Natural killer cell treated with Interleukin-12 subunit alpha and Interleukin-12 subunit beta and Interleukin-15 and Interleukin-18, amount 100 ng/mL, for 72 hours (primary cell): ENCODE data around the gene ADAMTS12. TPM values are rescaled to one million over a fixed set of nuclear protein-coding genes. Genes with fewer than 3 reads are reported as not detected.

Source experiments
- ATAC-seq, 2 donors: fragments of 150-1000 bp; cut with Tn5 transposase in 1 of 2; sonication (Bioruptor Pico), chemical (Tn5 transposase) in 1 of 2; 2 replicates each; pipeline ENCODE4 v1.10.0; 2021
- DNase-seq: peaks from one replicate; pipeline ENCODE4 v3.0.0; 2022; ENCODE audit warnings: low spot score
- H3K27ac Mint-ChIP-seq, 2 donors: 1 replicate in 1 of 2; 2 replicates in 1 of 2; pipeline ENCODE4 v1.8.0; 2022; ENCODE audit warnings: mixed read lengths in 2 of 2, mild to moderate bottlenecking in 1 of 2, moderate library complexity in 1 of 2
- H3K27me3 Mint-ChIP-seq, 2 donors: 1 replicate in 1 of 2; 2 replicates in 1 of 2; pipeline ENCODE4 v1.8.0; 2022; ENCODE audit warnings: mixed read lengths in 2 of 2
- H3K36me3 Mint-ChIP-seq: one replicate; pipeline ENCODE4 v1.8.0; 2022; ENCODE audit warnings: mixed read lengths
- H3K4me1 Mint-ChIP-seq, 2 donors: 1 replicate in 1 of 2; 2 replicates in 1 of 2; pipeline ENCODE4 v1.8.0; 2022; ENCODE audit warnings: low read depth in 2 of 2, mixed read lengths in 2 of 2, mild to moderate bottlenecking in 1 of 2
- H3K4me3 Mint-ChIP-seq: one replicate; pipeline ENCODE4 v1.8.0; 2022; ENCODE audit warnings: mixed read lengths
- H3K9me3 Mint-ChIP-seq: 2 replicates; pipeline ENCODE4 v1.8.0; 2022; ENCODE audit warnings: mixed read lengths
- total RNA-seq, 2 donors: library from RNA; stranded (reverse); gene quantifications; one replicate each; pipeline ENCODE4 v1.2.3, GENCODE V29; 2022

The ADAMTS12 gene
- total RNA-seq, 2 donors from 2014 or later: not detected

DNA sequence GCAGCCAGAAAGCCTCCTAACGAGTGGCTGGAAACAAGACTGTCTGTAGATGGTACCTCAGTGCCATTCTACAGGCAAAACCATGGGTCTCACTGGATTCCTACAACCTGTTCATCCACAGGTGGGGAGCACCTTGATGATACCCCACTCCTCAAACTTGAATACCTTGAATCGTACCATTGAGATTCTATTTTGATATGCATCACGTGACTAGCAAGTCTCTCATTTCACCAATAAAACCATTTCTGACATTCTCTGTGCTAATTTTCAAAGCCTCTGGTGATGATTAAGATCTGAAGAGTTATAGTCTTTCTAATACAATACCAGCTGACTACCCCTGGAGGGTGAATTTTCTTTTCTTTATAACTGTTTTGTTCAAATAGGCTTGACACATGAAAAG is 188.9 kb downstream of the ADAMTS12 start:
- Mint-ChIP-seq H3K27ac (no peak overlapping the region), H3K36me3 (peaks cover 11% of the 10 kb centered on the region), H3K4me1 (no peaks in the 10 kb centered on the region), H3K27me3 (no peaks in the 10 kb centered on the region), H3K4me3 (no peak overlapping the region), H3K9me3 (peaks cover 9% of the 10 kb centered on the region)
- DNase-seq (no peak), ATAC-seq (no peak)

DNA sequence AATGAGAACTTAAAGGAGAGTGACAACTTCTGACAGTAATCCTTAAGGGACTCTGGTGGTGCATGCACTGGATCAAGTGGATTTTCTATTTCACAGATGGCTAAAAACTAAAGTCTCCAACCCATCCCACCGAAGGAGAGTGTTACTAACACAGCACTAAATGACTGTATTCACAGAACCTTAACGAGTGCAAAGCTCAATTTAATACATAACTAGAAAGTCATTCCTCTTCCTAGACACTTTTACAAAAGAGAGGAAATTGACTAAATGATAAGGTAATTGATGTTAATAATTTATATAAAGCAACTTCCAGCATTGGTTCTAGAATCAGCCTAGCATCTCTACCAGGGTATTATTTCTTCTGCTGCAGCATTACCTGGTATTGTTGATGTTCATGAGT is 189.8 kb downstream of the ADAMTS12 start:
- Mint-ChIP-seq H3K27ac (no peak overlapping the region), H3K9me3 (peaks cover 13% of the 10 kb centered on the region), H3K4me1 (no peaks in the 10 kb centered on the region), H3K36me3 (peaks cover 7% of the 10 kb centered on the region), H3K4me3 (no peak overlapping the region), H3K27me3 (no peaks in the 10 kb centered on the region)
- ATAC-seq: no peak
- DNase-seq: no peak

- Mint-ChIP-seq H3K27ac (no peak overlapping the region), H3K4me1 (no peaks in the 10 kb centered on the region), H3K27me3 (no peaks in the 10 kb centered on the region), H3K36me3 (peaks cover under 1% of the 10 kb centered on the region), H3K9me3 (peaks cover 8% of the 10 kb centered on the region), H3K4me3 (no peak overlapping the region)
- ATAC-seq (peak in 1 of 2 donors; percentile 20), DNase-seq (no peak)
Measured at GRCh38 chr5:33701251-33701650, 190.5 kb downstream of the ADAMTS12 start.

DNA sequence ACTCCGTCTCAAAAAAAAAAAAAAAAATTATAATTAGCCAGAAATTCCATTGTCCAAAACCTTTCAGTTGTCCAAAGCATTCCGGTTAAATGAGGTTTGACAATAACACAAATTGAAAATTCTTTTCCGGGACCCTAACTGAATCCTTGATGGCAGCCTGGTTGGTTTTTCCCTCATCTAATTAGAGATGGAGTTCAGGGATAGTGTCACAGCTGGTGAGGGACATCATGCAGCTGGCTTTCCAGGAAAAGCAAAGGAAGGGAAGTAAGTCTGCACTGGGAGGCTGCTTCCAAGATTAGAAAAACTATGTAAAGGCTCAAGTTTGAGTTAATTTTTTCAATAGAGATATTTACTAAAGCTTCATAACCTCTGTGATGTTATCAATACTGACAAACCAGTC is 195.4 kb downstream of the ADAMTS12 start:
- Mint-ChIP-seq H3K27ac (no peak overlapping the region), H3K36me3 (peaks cover 6% of the 10 kb centered on the region), H3K4me1 (no peaks in the 10 kb centered on the region), H3K9me3 (peaks cover 12% of the 10 kb centered on the region), H3K4me3 (no peak overlapping the region), H3K27me3 (peaks cover 0 to 9% of the 10 kb centered on the region in 2 donors)
- ATAC-seq (no peak), DNase-seq (no peak)

- DNase-seq (no peak), ATAC-seq (no peak)
- Mint-ChIP-seq H3K27ac (no peak overlapping the region), H3K27me3 (peaks cover 0 to 9% of the 10 kb centered on the region in 2 donors), H3K4me3 (no peak overlapping the region), H3K9me3 (peaks cover 12% of the 10 kb centered on the region), H3K36me3 (peaks cover 6% of the 10 kb centered on the region), H3K4me1 (no peaks in the 10 kb centered on the region)
Measured at GRCh38 chr5:33692980-33693379, 198.8 kb downstream of the ADAMTS12 start.

- Mint-ChIP-seq H3K27me3 (peaks cover 0 to 9% of the 10 kb centered on the region in 2 donors), H3K36me3 (peaks cover 6% of the 10 kb centered on the region), H3K9me3 (peaks cover 6% of the 10 kb centered on the region), H3K4me1 (no peaks in the 10 kb centered on the region), H3K27ac (no peak overlapping the region), H3K4me3 (no peak overlapping the region)
- DNase-seq: no peak
- no peak for ATAC-seq
Measured at GRCh38 chr5:33691856-33692255, 199.9 kb downstream of the ADAMTS12 start.

GRCh38 chr5:33690374-33691135 is 201.2 kb downstream of the ADAMTS12 start:
- H3K27me3 Mint-ChIP-seq: peaks cover 0 to 9% of the 10 kb centered on the region in 2 donors
- no peak overlapping the region for H3K4me3 Mint-ChIP-seq
- H3K36me3 Mint-ChIP-seq: peaks cover 6% of the 10 kb centered on the region
- no peaks in the 10 kb centered on the region for H3K4me1 Mint-ChIP-seq
- DNase-seq: no peak
- peaks cover 6% of the 10 kb centered on the region for H3K9me3 Mint-ChIP-seq
- no peak for ATAC-seq
- no peak overlapping the region for H3K27ac Mint-ChIP-seq

DNA sequence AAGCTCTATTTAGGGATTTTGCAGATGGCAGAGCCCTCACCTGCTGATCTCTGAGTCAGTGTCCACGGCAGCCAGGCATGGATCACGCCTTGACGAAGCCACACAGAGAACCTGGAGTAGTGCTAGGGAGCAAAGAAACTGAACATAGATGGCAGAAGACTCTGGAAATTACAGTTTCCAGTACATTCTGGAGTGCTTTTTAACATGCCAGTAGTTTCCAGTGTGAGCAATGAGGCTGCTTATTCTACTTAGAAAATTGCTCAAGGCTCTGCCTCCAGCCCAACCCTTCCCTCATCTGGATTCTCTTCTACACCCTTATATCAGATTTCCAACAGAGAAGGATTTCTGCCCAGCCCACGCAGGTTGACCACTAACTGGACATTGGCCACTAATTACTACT is 203.3 kb downstream of the ADAMTS12 start:
- DNase-seq: no peak
- peaks cover 2% of the 10 kb centered on the region for H3K9me3 Mint-ChIP-seq
- H3K4me1 Mint-ChIP-seq: no peaks in the 10 kb centered on the region
- H3K27ac Mint-ChIP-seq: no peak overlapping the region
- H3K27me3 Mint-ChIP-seq: peaks cover 0 to 4% of the 10 kb centered on the region in 2 donors
- ATAC-seq: no peak
- no peak overlapping the region for H3K4me3 Mint-ChIP-seq
- H3K36me3 Mint-ChIP-seq: peaks cover 2% of the 10 kb centered on the region

DNA sequence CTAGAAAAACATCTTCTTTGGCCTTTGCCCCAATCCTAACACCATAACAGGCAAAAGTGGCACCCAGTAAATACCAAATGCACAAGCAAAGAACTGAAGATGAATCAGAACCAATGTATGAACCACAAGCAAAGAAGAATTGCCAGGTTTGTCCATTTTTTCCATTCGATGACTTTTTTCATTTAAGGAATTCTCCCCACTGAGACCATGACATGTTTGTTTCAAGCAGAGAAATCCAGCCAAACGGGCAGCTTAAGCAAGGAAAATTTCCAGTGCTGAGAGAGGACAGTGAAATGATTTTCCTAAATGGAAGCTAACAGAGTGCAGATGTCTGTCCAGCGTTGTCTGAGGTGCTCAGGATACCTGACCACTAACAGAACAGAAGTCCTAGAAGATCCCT is 203.7 kb downstream of the ADAMTS12 start:
- no peaks in the 10 kb centered on the region for H3K9me3 Mint-ChIP-seq
- DNase-seq (no peak), ATAC-seq (no peak)
- no peak overlapping the region for H3K4me3 Mint-ChIP-seq
- no peak overlapping the region for H3K27ac Mint-ChIP-seq
- H3K4me1 Mint-ChIP-seq: no peaks in the 10 kb centered on the region
- no peaks in the 10 kb centered on the region for H3K27me3 Mint-ChIP-seq
- no peaks in the 10 kb centered on the region for H3K36me3 Mint-ChIP-seq

DNA sequence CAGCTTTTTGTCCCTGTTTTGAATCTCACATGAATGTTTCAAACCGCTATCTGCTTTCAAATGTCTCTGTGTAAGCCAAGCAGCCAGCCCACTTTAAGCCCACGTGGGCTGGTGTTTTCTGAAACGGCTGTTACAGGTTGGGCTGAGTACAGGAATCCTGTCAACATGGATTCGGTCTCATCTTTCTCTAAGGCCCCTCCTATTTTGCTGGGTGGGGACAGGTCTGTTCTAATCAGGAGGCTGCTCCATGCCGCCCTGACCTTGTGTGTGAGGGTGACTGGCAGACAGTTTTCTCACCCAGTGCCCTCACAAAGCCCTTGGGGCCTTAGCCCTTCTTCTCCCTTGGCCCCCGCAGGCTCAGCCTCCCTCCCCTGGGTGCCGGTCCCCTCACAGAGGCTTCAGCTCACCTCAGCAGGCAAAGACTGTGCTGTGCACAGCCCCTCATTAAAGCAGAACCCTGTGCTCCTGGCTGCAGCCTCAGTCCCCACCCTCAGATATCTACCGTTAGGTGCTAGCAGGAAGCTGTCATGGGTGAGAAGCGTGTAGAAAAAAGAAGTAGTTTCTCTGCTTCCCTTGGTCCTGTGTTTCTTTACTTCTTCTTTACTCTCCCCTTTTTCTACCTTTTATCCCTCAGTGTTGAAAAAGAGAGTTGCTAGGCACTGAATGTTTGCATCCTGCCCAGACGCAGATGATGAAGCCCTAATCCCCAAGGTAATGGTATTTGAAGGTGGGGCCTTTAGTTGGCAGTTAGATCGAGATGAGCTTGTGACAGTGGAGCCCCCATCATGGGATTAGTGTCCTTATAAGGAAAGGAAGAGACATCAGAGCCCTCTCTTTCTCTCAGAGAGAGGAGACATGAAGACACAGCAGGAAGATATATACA is 205.7 kb downstream of the ADAMTS12 start:
- Mint-ChIP-seq H3K9me3 (peaks cover 3% of the 10 kb centered on the region), H3K4me1 (no peaks in the 10 kb centered on the region)
- no peak for DNase-seq

DNA sequence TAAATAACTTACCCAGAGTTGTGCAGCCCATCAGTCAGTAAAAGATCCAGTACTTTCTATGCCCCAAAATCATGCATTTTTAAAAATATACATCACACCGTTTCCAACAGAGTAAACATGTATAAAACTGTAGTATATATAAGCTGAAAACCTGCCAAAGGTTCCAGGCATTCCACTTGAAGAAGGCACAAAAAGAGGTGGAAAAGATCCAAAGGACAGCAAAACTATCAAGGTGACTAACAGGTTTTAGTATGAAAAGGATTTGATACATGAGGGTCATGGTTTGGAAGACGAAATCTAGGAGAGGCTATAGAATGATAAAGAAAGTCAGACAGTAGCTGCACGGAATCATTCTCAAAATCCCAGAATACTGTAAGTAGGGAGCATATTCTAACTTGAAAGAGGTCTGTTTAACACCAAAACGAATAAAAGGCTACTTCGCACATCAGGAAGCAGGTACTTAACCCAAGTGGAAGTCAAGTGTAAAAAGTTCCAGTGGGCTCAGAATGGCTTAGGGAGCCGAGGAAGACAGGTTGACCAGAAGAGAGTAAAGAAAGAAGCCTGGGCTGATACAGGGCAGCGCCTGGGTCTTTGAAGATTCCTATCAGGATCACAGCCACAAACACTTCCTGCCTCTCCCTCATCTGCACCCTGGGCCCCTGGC is 207.2 kb downstream of the ADAMTS12 start:
- Mint-ChIP-seq H3K4me3 (no peak overlapping the region), H3K27ac (no peak overlapping the region), H3K9me3 (peaks cover 3% of the 10 kb centered on the region), H3K4me1 (no peaks in the 10 kb centered on the region), H3K36me3 (no peaks in the 10 kb centered on the region), H3K27me3 (no peaks in the 10 kb centered on the region)
- no peak for ATAC-seq
- DNase-seq: no peak

More for the DNA sequence above, 205.7 kb downstream of the ADAMTS12 start:
- Mint-ChIP-seq H3K4me3 (no peak overlapping the region), H3K36me3 (no peaks in the 10 kb centered on the region), H3K27ac (no peak overlapping the region), H3K27me3 (no peaks in the 10 kb centered on the region)
- ATAC-seq: peak; percentile 28 to 38

DNA sequence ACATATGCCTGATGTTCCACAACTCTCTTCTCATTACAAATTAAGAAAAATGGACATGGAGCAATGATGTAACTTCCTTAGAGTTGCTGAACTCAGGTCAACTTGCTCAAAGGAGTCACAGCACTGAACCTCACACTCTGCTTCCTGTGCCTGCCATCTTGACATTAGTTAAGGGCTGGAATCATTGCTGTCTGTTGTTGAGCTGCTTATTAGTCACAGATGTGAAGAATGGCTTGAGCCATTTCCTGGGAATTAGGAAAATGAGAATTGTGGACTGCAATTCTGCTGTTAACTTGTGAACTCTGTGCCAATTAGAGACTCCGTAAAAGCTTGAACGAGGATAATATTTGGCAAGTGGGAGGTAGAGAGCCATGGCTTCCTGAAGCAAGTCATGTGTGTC is 212.0 kb downstream of the ADAMTS12 start:
- no peak overlapping the region for H3K4me3 Mint-ChIP-seq
- ATAC-seq: no peak
- H3K27ac Mint-ChIP-seq: no peak overlapping the region
- no peaks in the 10 kb centered on the region for H3K4me1 Mint-ChIP-seq
- H3K9me3 Mint-ChIP-seq: peaks cover 7% of the 10 kb centered on the region
- H3K27me3 Mint-ChIP-seq: no peaks in the 10 kb centered on the region
- no peaks in the 10 kb centered on the region for H3K36me3 Mint-ChIP-seq
- no peak for DNase-seq

DNA sequence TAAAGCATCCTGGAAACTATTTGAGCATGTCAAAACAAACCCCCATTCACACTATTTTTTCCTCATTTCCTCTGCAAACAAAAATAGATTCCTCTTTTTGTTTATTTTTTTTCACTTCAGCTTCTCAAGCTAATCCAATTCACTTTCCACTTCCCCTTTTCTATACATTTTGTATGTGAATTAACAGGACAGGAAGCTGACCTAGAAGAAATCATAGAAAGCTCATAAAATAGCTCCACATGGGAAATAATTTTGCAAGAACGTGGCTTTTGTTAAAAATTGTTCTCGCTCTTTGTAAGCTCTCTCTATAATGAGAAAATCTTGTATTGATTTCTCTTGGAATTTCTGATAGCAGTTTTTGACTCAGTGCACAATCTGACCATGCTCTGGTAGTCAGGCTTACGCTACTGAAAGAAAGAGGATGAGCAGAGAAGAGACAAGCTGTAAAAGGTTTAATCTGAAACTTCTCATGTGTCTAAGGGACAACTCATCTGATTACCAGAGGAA is 215.8 kb downstream of the ADAMTS12 start:
- Mint-ChIP-seq H3K4me3 (no peak overlapping the region), H3K36me3 (no peaks in the 10 kb centered on the region), H3K27me3 (no peaks in the 10 kb centered on the region), H3K27ac (no peak overlapping the region), H3K4me1 (no peaks in the 10 kb centered on the region), H3K9me3 (peaks cover 4% of the 10 kb centered on the region)
- ATAC-seq: no peak
- no peak for DNase-seq
